Heart left ventricle (tissue), 13 donors: ENCODE results near the gene HOXC10.

ENCODE experiments used
- POLR2A ChIP-seq, 2 donors: fragments of 450-650 bp; IDR thresholded peaks; one replicate each; pipeline ENCODE4 v1.6.1; 2017; ENCODE audit warnings: antibody characterized with exemption in 2 of 2, mild to moderate bottlenecking in 2 of 2, moderate library complexity in 2 of 2
- TF ChIP-seq, protein P1 (sequence below), 12 donors: fragments of 200-600 bp; sonication (generic) in 4 of 12; IDR thresholded peaks; one replicate each; pipeline versions ENCODE4 v1.5.0 to v1.8.0; 2018 to 2022; ENCODE audit warnings: antibody characterized with exemption in 12 of 12, mild to moderate bottlenecking in 5 of 12
- donor health status: ischemic (EF 13 %, LVEDD 7.1; RV severe dilation, severe dysfunction).
- donor health status: DM: no; HTN: yes; CAD: no.
- donor health status: DM: no; HTN: no; CAD: no.
- donor health status: ischemic (EF 25% LVEDD 6.9; RV normal size, moderate dysfunction).
- donor health status: ischemic (EF 25% LVEDD 5.7; RV mildly dilated, moderate dysfunction).
- donor health status: ischemic (EF 35%, LVEDD 5.7; RV mildly dilated, moderate dysfunction).
- donor health status: nonischemic (EF 11% LVEDD 7.7; RV severe dilation, severe dysfunction).
- donor health status: DM: yes; HTN: yes; CAD: no.
- donor health status: PGD.
- donor health status: ischemic (EF 29% LVEDD 5.4; RV normal size, mild dysfunction).
- donor health status: nonischemic (EF 23%, LVEDD 6.1; RV moderate dilation, normal function).

- TF ChIP-seq, protein P1, sequence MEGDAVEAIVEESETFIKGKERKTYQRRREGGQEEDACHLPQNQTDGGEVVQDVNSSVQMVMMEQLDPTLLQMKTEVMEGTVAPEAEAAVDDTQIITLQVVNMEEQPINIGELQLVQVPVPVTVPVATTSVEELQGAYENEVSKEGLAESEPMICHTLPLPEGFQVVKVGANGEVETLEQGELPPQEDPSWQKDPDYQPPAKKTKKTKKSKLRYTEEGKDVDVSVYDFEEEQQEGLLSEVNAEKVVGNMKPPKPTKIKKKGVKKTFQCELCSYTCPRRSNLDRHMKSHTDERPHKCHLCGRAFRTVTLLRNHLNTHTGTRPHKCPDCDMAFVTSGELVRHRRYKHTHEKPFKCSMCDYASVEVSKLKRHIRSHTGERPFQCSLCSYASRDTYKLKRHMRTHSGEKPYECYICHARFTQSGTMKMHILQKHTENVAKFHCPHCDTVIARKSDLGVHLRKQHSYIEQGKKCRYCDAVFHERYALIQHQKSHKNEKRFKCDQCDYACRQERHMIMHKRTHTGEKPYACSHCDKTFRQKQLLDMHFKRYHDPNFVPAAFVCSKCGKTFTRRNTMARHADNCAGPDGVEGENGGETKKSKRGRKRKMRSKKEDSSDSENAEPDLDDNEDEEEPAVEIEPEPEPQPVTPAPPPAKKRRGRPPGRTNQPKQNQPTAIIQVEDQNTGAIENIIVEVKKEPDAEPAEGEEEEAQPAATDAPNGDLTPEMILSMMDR (IDR thresholded peaks at IDR 0.05) = no peak
- no peak for TF ChIP-seq POLR2A (IDR thresholded peaks at IDR 0.05)
Measured at GRCh38 chr12:53952335-53952694, 32.6 kb upstream of the HOXC10 start.
